Measurements from ENCODE around the gene HELZ. TPM values are rescaled to one million over a fixed set of nuclear protein-coding genes. Genes with fewer than 3 reads are reported as not detected.
A peak's percentile ranks its signal among the peaks of the same experiment; 100 is the strongest.

HELZ gene
- total RNA-seq, 2 experiments from 2014 or later: 98.2 to 109 TPM

- Mint-ChIP-seq H3K27ac (peak overlapping the region; percentile 78), H3K36me3 (ENCODE audit: low read depth) (peaks cover 60% of the 10 kb centered on the region), H3K27me3 (no peaks in the 10 kb centered on the region), H3K4me3 (peak overlapping the region; percentile 87), H3K4me1 (peaks cover 66% of the 10 kb centered on the region), H3K9me3 (no peaks in the 10 kb centered on the region)
- POLR2A ChIA-PET: no interaction called here
- no peak for DNase-seq
- CTCF ChIA-PET: no interaction called here
Observed at GRCh38 chr17:67243284-67243683, 1.7 kb downstream of the HELZ start.

GRCh38 chr17:67241719-67242341, 3.2 kb downstream of the HELZ start:
- peaks cover 56% of the 10 kb centered on the region for H3K4me1 Mint-ChIP-seq

GRCh38 chr17:67239597-67239996, 5.4 kb downstream of the HELZ start:
- no peak overlapping the region for H3K4me3 Mint-ChIP-seq
- ChIA-PET POLR2A (interaction anchor here (0.7 to 1.4 kb wide), 3 partner anchors 8 to 62 kb away, joined by 3 to 5 read pairs (median 3); no protein-coding TSS in a partner anchor), CTCF (interaction anchor here (0.5 to 2.2 kb wide), 5 partner anchors 17 to 171 kb away, joined by 3 to 8 read pairs (median 7); no protein-coding TSS in a partner anchor)
- no peak for DNase-seq
- no peaks in the 10 kb centered on the region for H3K9me3 Mint-ChIP-seq
- H3K36me3 Mint-ChIP-seq (ENCODE audit: low read depth): peaks cover 80% of the 10 kb centered on the region
- no peaks in the 10 kb centered on the region for H3K27me3 Mint-ChIP-seq
- H3K4me1 Mint-ChIP-seq: peaks cover 58% of the 10 kb centered on the region
- no peak overlapping the region for H3K27ac Mint-ChIP-seq

More at GRCh38 chr17:67241719-67242341, 3.2 kb downstream of the HELZ start:
- Mint-ChIP-seq H3K4me3 (peak overlapping the region; percentile 20), H3K9me3 (no peaks in the 10 kb centered on the region), H3K27ac (peak overlapping the region; percentile 5), H3K36me3 (ENCODE audit: low read depth) (peaks cover 64% of the 10 kb centered on the region), H3K27me3 (no peaks in the 10 kb centered on the region)
- CTCF ChIA-PET: no interaction called here
- POLR2A ChIA-PET: interaction anchor here (0.9 kb wide), 1 partner anchor 17 kb away, joined by 3 read pairs; no protein-coding TSS in a partner anchor
- no peak for DNase-seq

- no peak overlapping the region for H3K27ac Mint-ChIP-seq
- POLR2A ChIA-PET: interaction anchor here (0.5 to 1.4 kb wide), 2 partner anchors 9 to 379 kb away, joined by 3 read pairs; no protein-coding TSS in a partner anchor
- peaks cover 82% of the 10 kb centered on the region for H3K36me3 Mint-ChIP-seq (ENCODE audit: low read depth)
- no peak for DNase-seq
- no peaks in the 10 kb centered on the region for H3K9me3 Mint-ChIP-seq
- H3K4me3 Mint-ChIP-seq: no peak overlapping the region
- peaks cover 58% of the 10 kb centered on the region for H3K4me1 Mint-ChIP-seq
- H3K27me3 Mint-ChIP-seq: no peaks in the 10 kb centered on the region
- CTCF ChIA-PET: interaction anchor here (1.5 to 2.2 kb wide), 4 partner anchors 16 to 56 kb away, joined by 3 to 8 read pairs (median 8); no protein-coding TSS in a partner anchor
Observed at GRCh38 chr17:67238991-67239390, 6.0 kb downstream of the HELZ start.

- no peak overlapping the region for H3K4me3 Mint-ChIP-seq
- H3K36me3 Mint-ChIP-seq (ENCODE audit: low read depth): peaks cover 70% of the 10 kb centered on the region
- H3K27me3 Mint-ChIP-seq: no peaks in the 10 kb centered on the region
- peaks cover 28% of the 10 kb centered on the region for H3K4me1 Mint-ChIP-seq
- ChIA-PET POLR2A (no interaction called here), CTCF (no interaction called here)
- no peak overlapping the region for H3K27ac Mint-ChIP-seq
- DNase-seq: no peak
- H3K9me3 Mint-ChIP-seq: no peaks in the 10 kb centered on the region
Observed at GRCh38 chr17:67232441-67232840, 12.6 kb downstream of the HELZ start.

- Mint-ChIP-seq H3K9me3 (peaks cover 2% of the 10 kb centered on the region), H3K27me3 (no peaks in the 10 kb centered on the region), H3K4me1 (peaks cover 28% of the 10 kb centered on the region), H3K36me3 (ENCODE audit: low read depth) (peaks cover 64% of the 10 kb centered on the region), H3K27ac (no peak overlapping the region), H3K4me3 (no peak overlapping the region)
- POLR2A ChIA-PET: no interaction called here
- DNase-seq: no peak
- CTCF ChIA-PET: no interaction called here
Observed at GRCh38 chr17:67229109-67229955, 15.7 kb downstream of the HELZ start.

- H3K9me3 Mint-ChIP-seq: peaks cover 2% of the 10 kb centered on the region
- no peaks in the 10 kb centered on the region for H3K27me3 Mint-ChIP-seq
- CTCF ChIA-PET: no interaction called here
- peaks cover 62% of the 10 kb centered on the region for H3K36me3 Mint-ChIP-seq (ENCODE audit: low read depth)
- POLR2A ChIA-PET: interaction anchor here (1.0 kb wide), 1 partner anchor 18 kb away, joined by 7 read pairs; the partner anchor contains the start of gene HELZ
- H3K4me1 Mint-ChIP-seq: peaks cover 31% of the 10 kb centered on the region
- DNase-seq: no peak
- H3K4me3 Mint-ChIP-seq: no peak overlapping the region
- no peak overlapping the region for H3K27ac Mint-ChIP-seq
Observed at GRCh38 chr17:67227488-67227887, 17.5 kb downstream of the HELZ start.

- no peaks in the 10 kb centered on the region for H3K27me3 Mint-ChIP-seq
- DNase-seq: no peak
- no peak overlapping the region for H3K27ac Mint-ChIP-seq
- peaks cover 38% of the 10 kb centered on the region for H3K4me1 Mint-ChIP-seq
- peaks cover 2% of the 10 kb centered on the region for H3K9me3 Mint-ChIP-seq
- POLR2A ChIA-PET: no interaction called here
- CTCF ChIA-PET: no interaction called here
- peaks cover 55% of the 10 kb centered on the region for H3K36me3 Mint-ChIP-seq (ENCODE audit: low read depth)
- H3K4me3 Mint-ChIP-seq: no peak overlapping the region
Observed at GRCh38 chr17:67225316-67225715, 19.7 kb downstream of the HELZ start.

- Mint-ChIP-seq H3K27me3 (no peaks in the 10 kb centered on the region), H3K4me1 (peaks cover 41% of the 10 kb centered on the region), H3K36me3 (ENCODE audit: low read depth) (peaks cover 58% of the 10 kb centered on the region), H3K27ac (no peak overlapping the region), H3K4me3 (no peak overlapping the region), H3K9me3 (peaks cover 2% of the 10 kb centered on the region)
- DNase-seq: no peak
- ChIA-PET POLR2A (interaction anchor here (1.1 to 1.3 kb wide), 2 partner anchors 20 to 141 kb away, joined by 3 to 7 read pairs; partner anchors contain the start of gene HELZ), CTCF (interaction anchor here (1.2 to 1.5 kb wide), 2 partner anchors 69 to 71 kb away, joined by 3 to 9 read pairs; no protein-coding TSS in a partner anchor)
Observed at GRCh38 chr17:67224736-67225135, 20.3 kb downstream of the HELZ start.

GRCh38 chr17:67223924-67224323, 21.1 kb downstream of the HELZ start:
- peak; percentile 31 for DNase-seq
- Mint-ChIP-seq H3K27ac (peak overlapping the region; percentile 0), H3K4me1 (peaks cover 42% of the 10 kb centered on the region), H3K36me3 (ENCODE audit: low read depth) (peaks cover 57% of the 10 kb centered on the region), H3K9me3 (peaks cover 2% of the 10 kb centered on the region), H3K27me3 (no peaks in the 10 kb centered on the region), H3K4me3 (no peak overlapping the region)
- POLR2A ChIA-PET: interaction anchor here (0.7 to 1.3 kb wide), 5 partner anchors 18 to 205 kb away, joined by 3 to 7 read pairs (median 3); partner anchors contain the start of gene HELZ
- CTCF ChIA-PET: interaction anchor here (1.0 to 2.7 kb wide), 5 partner anchors 15 to 251 kb away, joined by 3 to 9 read pairs (median 3); no protein-coding TSS in a partner anchor

- peaks cover 49% of the 10 kb centered on the region for H3K36me3 Mint-ChIP-seq (ENCODE audit: low read depth)
- peak; percentile 54 for DNase-seq
- no peak overlapping the region for H3K27ac Mint-ChIP-seq
- ChIA-PET CTCF (interaction anchor here (0.6 to 2.7 kb wide), 16 partner anchors 18 to 1019 kb away, joined by 3 to 40 read pairs (median 4); partner anchors contain the start of gene PSMD12), POLR2A (interaction anchor here (0.7 to 3.1 kb wide), 4 partner anchors 16 to 73 kb away, joined by 3 to 13 read pairs (median 5); partner anchors contain the start of gene HELZ)
- H3K4me1 Mint-ChIP-seq: peaks cover 35% of the 10 kb centered on the region
- H3K9me3 Mint-ChIP-seq: peaks cover 2% of the 10 kb centered on the region
- H3K27me3 Mint-ChIP-seq: no peaks in the 10 kb centered on the region
- no peak overlapping the region for H3K4me3 Mint-ChIP-seq
Observed at GRCh38 chr17:67221062-67221998, 23.7 kb downstream of the HELZ start.

- H3K27me3 Mint-ChIP-seq: no peaks in the 10 kb centered on the region
- H3K9me3 Mint-ChIP-seq: no peaks in the 10 kb centered on the region
- H3K4me3 Mint-ChIP-seq: no peak overlapping the region
- ChIA-PET CTCF (interaction anchor here (0.9 to 1.6 kb wide), 2 partner anchors 71 to 75 kb away, joined by 3 to 7 read pairs; no protein-coding TSS in a partner anchor), POLR2A (interaction anchor here (1.7 kb wide), 1 partner anchor 27 kb away, joined by 3 read pairs; the partner anchor contains the start of gene HELZ)
- no peak overlapping the region for H3K27ac Mint-ChIP-seq
- H3K36me3 Mint-ChIP-seq (ENCODE audit: low read depth): peaks cover 29% of the 10 kb centered on the region
- H3K4me1 Mint-ChIP-seq: peaks cover 21% of the 10 kb centered on the region
- no peak for DNase-seq
Observed at GRCh38 chr17:67218385-67218950, 26.5 kb downstream of the HELZ start.
